NCI-H187 (cell line): Measurements from ENCODE around the gene SWT1.
"Not testable (repeated sequence)": the region's sequence is repeated elsewhere in the genome, so short reads cannot be mapped to it uniquely, and the experiment has no call there.

ENCODE experiments used
- DNase-seq, 2 experiments: peaks; one replicate each; lab custom pipeline; 2025; lab: John Stamatoyannopoulos, UW

Gene SWT1

GRCh38 chr1:185166106-185166505, 9.1 kb downstream of the SWT1 start:
- DNase-seq, result no peak

GRCh38 chr1:185170291-185170848, 13.4 kb downstream of the SWT1 start:
- DNase-seq, result peak; percentile 45 to 46

GRCh38 chr1:185193756-185194155, 36.8 kb downstream of the SWT1 start:
- DNase-seq, result no peak

GRCh38 chr1:185198712-185199111, 41.7 kb downstream of the SWT1 start:
- DNase-seq, result not testable (repeated sequence)

- no peak for DNase-seq
Observed at GRCh38 chr1:185200889-185201288, 43.9 kb downstream of the SWT1 start.

- DNase-seq, result no peak
Observed at GRCh38 chr1:185207170-185207569, 50.2 kb downstream of the SWT1 start.

- no peak for DNase-seq
Observed at GRCh38 chr1:185207980-185208602, 51.1 kb downstream of the SWT1 start.

GRCh38 chr1:185208626-185209180, 51.7 kb downstream of the SWT1 start:
- DNase-seq, result no peak

GRCh38 chr1:185209357-185209756, 52.4 kb downstream of the SWT1 start:
- not testable (repeated sequence) for DNase-seq

- no peak for DNase-seq
Observed at GRCh38 chr1:185213091-185213490, 56.1 kb downstream of the SWT1 start.

- no peak for DNase-seq
Observed at GRCh38 chr1:185215911-185216310, 58.9 kb downstream of the SWT1 start.

GRCh38 chr1:185224132-185224531, 67.2 kb downstream of the SWT1 start:
- no peak for DNase-seq

- DNase-seq, result no peak
Observed at GRCh38 chr1:185227161-185227560, 70.2 kb downstream of the SWT1 start.

- no peak for DNase-seq
Observed at GRCh38 chr1:185228979-185229378, 72.0 kb downstream of the SWT1 start.

- DNase-seq, result no peak
Observed at GRCh38 chr1:185229981-185230380, 73.0 kb downstream of the SWT1 start.

GRCh38 chr1:185232874-185233273, 75.9 kb downstream of the SWT1 start:
- DNase-seq, result no peak

- not testable (repeated sequence) for DNase-seq
Observed at GRCh38 chr1:185234183-185234582, 77.2 kb downstream of the SWT1 start.

GRCh38 chr1:185237176-185237575, 80.2 kb downstream of the SWT1 start:
- not testable (repeated sequence) for DNase-seq

GRCh38 chr1:185237661-185238060, 80.7 kb downstream of the SWT1 start:
- DNase-seq, result no peak

GRCh38 chr1:185238447-185238846, 81.5 kb downstream of the SWT1 start:
- no peak for DNase-seq

GRCh38 chr1:185239861-185240260, 82.9 kb downstream of the SWT1 start:
- DNase-seq, result no peak

GRCh38 chr1:185241127-185241526, 84.2 kb downstream of the SWT1 start:
- DNase-seq, result no peak

GRCh38 chr1:185244015-185244747, 87.2 kb downstream of the SWT1 start:
- DNase-seq, result no peak
